ENCODE results near the gene INTS13. TPM values are rescaled to one million over a fixed set of nuclear protein-coding genes. Genes with fewer than 3 reads are reported as not detected.

The INTS13 gene
- total RNA-seq, 2 donors from 2014 or later, result 23.9 to 55.5 TPM

DNA sequence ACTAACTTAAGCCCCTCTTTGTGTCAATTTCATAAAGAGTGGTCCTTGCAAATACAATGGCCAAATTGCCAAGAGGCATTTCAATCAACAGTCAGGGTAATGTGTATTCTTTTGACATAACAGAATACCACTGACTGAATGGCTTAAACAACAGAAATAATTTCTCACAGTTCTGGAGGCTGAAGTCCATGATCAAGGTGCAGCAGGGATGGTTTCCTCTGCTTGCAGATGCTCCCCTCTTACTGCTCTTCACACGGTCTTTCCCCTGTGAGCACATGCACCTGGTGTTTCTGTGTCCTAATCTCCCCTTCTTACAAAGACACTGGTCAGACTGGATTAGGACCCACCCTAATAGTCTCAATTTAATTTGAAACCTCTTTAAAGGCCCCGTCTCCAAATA, 32.4 kb upstream of the INTS13 start:
- Histone ChIP-seq H3K4me1 (ENCODE audit: control insufficient read depth, insufficient read depth, low read length) (no peaks in the 10 kb centered on the region), H3K9me3 (ENCODE audit: control insufficient read depth, low read length) (no peaks in the 10 kb centered on the region), H3K9ac (ENCODE audit: extremely low read depth, low read length, poor library complexity, severe bottlenecking) (no peak overlapping the region), H3K36me3 (ENCODE audit: control insufficient read depth, insufficient read depth, low read length) (peaks cover 36% of the 10 kb centered on the region), H3K27me3 (ENCODE audit: control insufficient read depth, insufficient read depth, low read length, poor library complexity, severe bottlenecking) (no peaks in the 10 kb centered on the region), H3K27ac (ENCODE audit: low read depth, low read length) (no peak overlapping the region), H3K4me3 (ENCODE audit: low read length) (no peak overlapping the region)
- 93 to 100% methylated on average over 1 to 2 of the region's 2 CpGs for WGBS, 2 experiments (ENCODE audit: insufficient coverage in 1 of 2, insufficient read length in 1 of 2)
- H3K27me3 Mint-ChIP-seq (ENCODE audit: insufficient read depth), result no peaks in the 10 kb centered on the region
- H3K4me3 Mint-ChIP-seq, result no peak overlapping the region
- peaks cover 38% of the 10 kb centered on the region for H3K36me3 Mint-ChIP-seq (ENCODE audit: low read depth)
- no peaks in the 10 kb centered on the region for H3K9me3 Mint-ChIP-seq
- no peak overlapping the region for H3K27ac Mint-ChIP-seq
- TF ChIP-seq CTCF (conservative IDR thresholded peaks at IDR 0.05), result no peak
- no peaks in the 10 kb centered on the region for H3K4me1 Mint-ChIP-seq
- DNase-seq, result no peak

GRCh38 chr12:26966842-26967241, 29.1 kb upstream of the INTS13 start:
- Histone ChIP-seq H3K4me1 (ENCODE audit: control insufficient read depth, insufficient read depth, low read length) (no peaks in the 10 kb centered on the region), H3K27ac (ENCODE audit: low read depth, low read length) (no peak overlapping the region), H3K9ac (ENCODE audit: extremely low read depth, low read length, poor library complexity, severe bottlenecking) (no peak overlapping the region), H3K9me3 (ENCODE audit: control insufficient read depth, low read length) (no peaks in the 10 kb centered on the region), H3K4me3 (ENCODE audit: low read length) (no peak overlapping the region), H3K36me3 (ENCODE audit: control insufficient read depth, insufficient read depth, low read length) (peaks cover 41% of the 10 kb centered on the region), H3K27me3 (ENCODE audit: control insufficient read depth, insufficient read depth, low read length, poor library complexity, severe bottlenecking) (no peaks in the 10 kb centered on the region)
- WGBS, 2 experiments (ENCODE audit: insufficient coverage in 1 of 2, insufficient read length in 1 of 2), result 91 to 100% methylated on average over 3 of the region's 3 CpGs
- peaks cover 10% of the 10 kb centered on the region for H3K4me1 Mint-ChIP-seq
- no peak overlapping the region for H3K27ac Mint-ChIP-seq
- no peaks in the 10 kb centered on the region for H3K27me3 Mint-ChIP-seq (ENCODE audit: insufficient read depth)
- H3K36me3 Mint-ChIP-seq (ENCODE audit: low read depth), result peaks cover 46% of the 10 kb centered on the region
- H3K9me3 Mint-ChIP-seq, result no peaks in the 10 kb centered on the region
- DNase-seq, result no peak
- no peak for TF ChIP-seq CTCF (conservative IDR thresholded peaks at IDR 0.05)
- no peak overlapping the region for H3K4me3 Mint-ChIP-seq

DNA sequence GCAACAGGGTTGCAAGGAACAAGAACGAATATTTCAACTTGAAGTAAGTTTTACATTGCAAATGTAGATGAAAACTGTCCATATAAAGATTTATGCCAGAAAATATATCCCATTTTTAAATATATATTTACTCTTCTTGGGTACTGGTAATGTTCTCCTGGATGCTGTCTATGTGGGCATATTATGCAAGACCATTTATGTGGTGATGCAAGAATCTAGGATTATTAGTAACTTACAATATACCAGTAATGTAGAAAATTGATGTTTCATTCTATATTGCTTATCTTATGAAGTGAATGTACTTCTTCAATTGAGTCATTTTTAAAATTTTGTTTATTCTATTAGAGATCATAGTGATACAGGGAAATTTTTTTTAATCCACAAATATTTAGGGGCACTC, 25.6 kb upstream of the INTS13 start:
- Mint-ChIP-seq H3K4me1 (peaks cover 10% of the 10 kb centered on the region), H3K27ac (no peak overlapping the region), H3K9me3 (no peaks in the 10 kb centered on the region), H3K27me3 (ENCODE audit: insufficient read depth) (no peaks in the 10 kb centered on the region), H3K4me3 (no peak overlapping the region), H3K36me3 (ENCODE audit: low read depth) (peaks cover 42% of the 10 kb centered on the region)
- no peak overlapping the region for H3K4me3 ChIP-seq (ENCODE audit: low read length)
- no peak overlapping the region for H3K9ac ChIP-seq (ENCODE audit: extremely low read depth, low read length, poor library complexity, severe bottlenecking)
- no peaks in the 10 kb centered on the region for H3K9me3 ChIP-seq (ENCODE audit: control insufficient read depth, low read length)
- peaks cover 56% of the 10 kb centered on the region for H3K36me3 ChIP-seq (ENCODE audit: control insufficient read depth, insufficient read depth, low read length)
- no peak for TF ChIP-seq CTCF (conservative IDR thresholded peaks at IDR 0.05)
- no peak for DNase-seq
- 100% methylated on average over 1 of the region's 1 CpG; no CpG with 5 or more reads in 1 of the 2 experiments for WGBS, 2 experiments (ENCODE audit: insufficient coverage in 1 of 2, insufficient read length in 1 of 2)
- H3K27ac ChIP-seq (ENCODE audit: low read depth, low read length), result no peak overlapping the region
- H3K27me3 ChIP-seq (ENCODE audit: control insufficient read depth, insufficient read depth, low read length, poor library complexity, severe bottlenecking), result no peaks in the 10 kb centered on the region
- no peaks in the 10 kb centered on the region for H3K4me1 ChIP-seq (ENCODE audit: control insufficient read depth, insufficient read depth, low read length)

Data from endodermal cell (in vitro differentiated cells).